DOHH2 (cell line): Measurements from ENCODE around the gene CPNE8.

Experiments
- H3F3A ChIP-seq: fragments of 200-600 bp; sonication (generic), shearing (Covaris generic); 2 replicates; pipeline ENCODE4 v1.6.0; 2016; ENCODE audit warnings: antibody characterized with exemption, mild to moderate bottlenecking; ENCODE audit not compliant: control insufficient read depth, insufficient read depth
- H3K27ac ChIP-seq: fragments of 200-600 bp; sonication (generic); 2 replicates; pipeline ENCODE4 v1.5.1; 2014; ENCODE audit warnings: low read depth, mild to moderate bottlenecking, low read length, moderate library complexity
- H3K27me3 ChIP-seq: fragments of 200-600 bp; sonication (generic); 2 replicates; pipeline ENCODE4 v1.6.1; 2014; ENCODE audit warnings: mild to moderate bottlenecking, low read length, mixed read lengths; ENCODE audit not compliant: control insufficient read depth
- H3K36me3 ChIP-seq: fragments of 200-600 bp; sonication (generic); 2 replicates; pipeline ENCODE4 v1.6.1; 2014; ENCODE audit warnings: mild to moderate bottlenecking, low read length, moderate library complexity, mixed read lengths; ENCODE audit not compliant: control insufficient read depth
- H3K4me1 ChIP-seq: fragments of 200-600 bp; sonication (generic); 2 replicates; pipeline ENCODE4 v1.6.1; 2014; ENCODE audit warnings: mild to moderate bottlenecking, low read length, mixed read lengths; ENCODE audit not compliant: control insufficient read depth
- H3K4me2 ChIP-seq: fragments of 200-600 bp; sonication (generic); 2 replicates; pipeline ENCODE4 v1.6.0; 2014; ENCODE audit warnings: mild to moderate bottlenecking, low read length, moderate library complexity
- H3K4me3 ChIP-seq: fragments of 200-600 bp; sonication (generic); 2 replicates; pipeline ENCODE4 v1.5.1; 2014; ENCODE audit warnings: mild to moderate bottlenecking, low read length, mixed read lengths
- H3K79me2 ChIP-seq: fragments of 200-600 bp; sonication (generic); 2 replicates; pipeline ENCODE4 v1.6.1; 2014; ENCODE audit warnings: mild to moderate bottlenecking, low read length, mixed read lengths; ENCODE audit not compliant: control insufficient read depth
- H3K9me2 ChIP-seq: fragments of 200-600 bp; sonication (generic); replicated peaks from 2 replicates; pipeline ENCODE4 v1.6.1; 2014; ENCODE audit warnings: mild to moderate bottlenecking, low read length, mixed read lengths; ENCODE audit not compliant: control insufficient read depth
- H3K9me3 ChIP-seq: fragments of 200-600 bp; sonication (generic); 2 replicates; pipeline ENCODE4 v1.6.1; 2014; ENCODE audit warnings: antibody characterized with exemption, low read length, mixed read lengths; ENCODE audit not compliant: control insufficient read depth, insufficient read depth
- H4K20me1 ChIP-seq: fragments of 200-600 bp; sonication (generic); 2 replicates; pipeline ENCODE4 v1.6.0; 2014; ENCODE audit warnings: low read depth, mild to moderate bottlenecking, antibody characterized with exemption, low read length, moderate library complexity; ENCODE audit not compliant: control insufficient read depth, insufficient read depth
- CTCF ChIP-seq: fragments of 200-600 bp; sonication (generic); IDR thresholded peaks from one replicate; pipeline ENCODE4 v1.5.1; 2014; ENCODE audit warnings: antibody characterized with exemption, mild to moderate bottlenecking, low read depth, low read length; ENCODE audit not compliant: poor library complexity, severe bottlenecking
- EZH2phosphoT487 ChIP-seq: fragments of 200-600 bp; sonication (generic); IDR thresholded peaks from 2 replicates; pipeline ENCODE4 v1.6.1; 2017; ENCODE audit warnings: borderline replicate concordance, mild to moderate bottlenecking, antibody characterized with exemption, low read length, moderate library complexity, mixed read lengths

CPNE8 gene

GRCh38 chr12:38886931-38887330 is 18.5 kb downstream of the CPNE8 start:
- no peaks in the 10 kb centered on the region for H3K4me1 ChIP-seq
- no peaks in the 10 kb centered on the region for H3F3A ChIP-seq
- H3K27me3 ChIP-seq, result no peaks in the 10 kb centered on the region
- no peak overlapping the region for H3K4me2 ChIP-seq
- no peaks in the 10 kb centered on the region for H3K79me2 ChIP-seq
- no peak overlapping the region for H3K27ac ChIP-seq
- H3K4me3 ChIP-seq, result no peak overlapping the region
- H4K20me1 ChIP-seq, result no peaks in the 10 kb centered on the region
- TF ChIP-seq CTCF (no peak), EZH2phosphoT487 (no peak)
- H3K9me2 ChIP-seq, result no peaks in the 10 kb centered on the region
- H3K36me3 ChIP-seq, result no peaks in the 10 kb centered on the region
- H3K9me3 ChIP-seq, result no peaks in the 10 kb centered on the region; the same call in 1 of the 2 replicates

GRCh38 chr12:38886064-38886463 is 19.3 kb downstream of the CPNE8 start:
- no peaks in the 10 kb centered on the region for H3F3A ChIP-seq
- H3K9me3 ChIP-seq, result no peaks in the 10 kb centered on the region; the same call in 1 of the 2 replicates
- no peaks in the 10 kb centered on the region for H3K4me1 ChIP-seq
- H3K27me3 ChIP-seq, result no peaks in the 10 kb centered on the region
- H3K36me3 ChIP-seq, result no peaks in the 10 kb centered on the region
- TF ChIP-seq CTCF (no peak), EZH2phosphoT487 (no peak)
- no peaks in the 10 kb centered on the region for H4K20me1 ChIP-seq
- no peak overlapping the region for H3K4me3 ChIP-seq
- H3K4me2 ChIP-seq, result no peak overlapping the region
- H3K79me2 ChIP-seq, result no peaks in the 10 kb centered on the region
- H3K9me2 ChIP-seq, result no peaks in the 10 kb centered on the region
- H3K27ac ChIP-seq, result no peak overlapping the region

GRCh38 chr12:38884666-38885065 is 20.7 kb downstream of the CPNE8 start:
- TF ChIP-seq EZH2phosphoT487, result no peak
- TF ChIP-seq CTCF, result no peak
- H3K79me2 ChIP-seq, result no peaks in the 10 kb centered on the region
- no peaks in the 10 kb centered on the region for H3F3A ChIP-seq
- H3K9me2 ChIP-seq, result no peaks in the 10 kb centered on the region
- H3K4me1 ChIP-seq, result no peaks in the 10 kb centered on the region
- H3K27me3 ChIP-seq, result no peaks in the 10 kb centered on the region
- no peaks in the 10 kb centered on the region; the same call in 1 of the 2 replicates for H3K9me3 ChIP-seq
- H3K4me2 ChIP-seq, result no peak overlapping the region
- no peaks in the 10 kb centered on the region for H3K36me3 ChIP-seq
- no peak overlapping the region for H3K27ac ChIP-seq
- H3K4me3 ChIP-seq, result no peak overlapping the region
- H4K20me1 ChIP-seq, result no peaks in the 10 kb centered on the region
